ENCODE data around the gene DOK5. TPM values are rescaled to one million over a fixed set of nuclear protein-coding genes. Genes with fewer than 3 reads are reported as not detected.

The DOK5 gene
- total RNA-seq, 4 donors from 2014 or later, result 0.55 to 48.6 (median 1.3) TPM; not detected in 1

DNA sequence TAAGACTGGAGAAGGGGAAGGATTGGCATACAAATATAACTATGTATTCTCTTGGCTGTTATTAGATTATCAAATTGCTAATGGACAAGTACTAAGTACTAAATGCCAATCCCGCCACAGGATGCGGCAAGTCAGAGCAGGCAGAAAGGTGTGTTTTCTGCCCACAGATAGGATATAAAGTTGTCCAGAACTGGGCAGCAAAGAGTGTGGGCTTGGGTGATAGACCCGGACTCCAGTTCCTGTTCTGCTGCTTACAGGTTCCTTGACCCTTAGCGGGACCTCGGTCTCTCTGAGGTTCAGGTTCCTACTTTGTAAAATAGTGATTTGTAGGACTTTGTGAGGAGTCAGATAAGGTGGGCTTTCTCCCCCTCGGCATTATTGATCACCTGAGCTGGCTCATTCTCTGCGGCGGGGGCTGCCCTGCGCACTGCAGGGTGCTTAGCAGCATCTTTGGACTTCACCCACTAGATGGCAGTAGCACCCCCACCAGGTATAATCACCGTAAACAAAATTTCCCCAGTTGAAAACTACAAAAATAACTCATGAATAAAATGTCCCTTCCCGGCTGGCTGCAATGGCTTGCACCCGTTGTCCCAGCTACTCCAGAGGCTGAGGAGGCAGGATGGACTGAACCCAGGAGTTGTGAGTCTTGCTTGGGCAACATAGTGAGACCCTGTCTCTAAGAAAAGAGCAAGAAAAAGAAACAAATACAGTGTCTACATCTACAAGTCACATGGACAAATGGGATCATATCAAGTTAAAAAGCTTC, 193.1 kb downstream of the DOK5 start:
- H3K36me3 ChIP-seq, result no peaks in the 10 kb centered on the region
- H3K4me1 ChIP-seq, result no peaks in the 10 kb centered on the region
- peak; percentile 10 for DNase-seq
- TF ChIP-seq CTCF (IDR thresholded peaks at IDR 0.05) (peak in 4 of 5 experiments; percentile 22 to 63 (median 52)), EP300 (IDR thresholded peaks at IDR 0.05; ENCODE audit: low read depth) (no peak), POLR2A (IDR thresholded peaks at IDR 0.05) (no peak), POLR2AphosphoS5 (IDR thresholded peaks at IDR 0.05) (no peak)
- H3K9me3 ChIP-seq, result no peaks in the 10 kb centered on the region
- no peaks in the 10 kb centered on the region for H3K27me3 ChIP-seq
- H3K27ac ChIP-seq, result no peak overlapping the region
- intact Hi-C loops (cut with DNase I; ENCODE audit: low total_unique reads), result no loop called here
- WGBS, 2 donors (ENCODE audit: low coverage in 1 of 2), result 21 to 37% methylated on average over 10 to 12 of the region's 12 CpGs
- in situ Hi-C loops (cut with MboI; ENCODE audit: low pct_ligation_motif_present in 1 of 4, low pct_unique_long_range_greater_than_20kb in 1 of 4, low sequenced_read_pairs in 3 of 4), result no loop called here
- no peak overlapping the region for H3K4me3 ChIP-seq

GRCh38 chr20:54669040-54669363, 193.6 kb downstream of the DOK5 start:
- Histone ChIP-seq H3K36me3 (no peaks in the 10 kb centered on the region), H3K9me3 (no peaks in the 10 kb centered on the region), H3K4me3 (no peak overlapping the region), H3K27ac (no peak overlapping the region), H3K27me3 (no peaks in the 10 kb centered on the region), H3K4me1 (no peaks in the 10 kb centered on the region)
- intact Hi-C loops (cut with DNase I; ENCODE audit: low total_unique reads), result no loop called here
- no peak for DNase-seq
- no peak for TF ChIP-seq POLR2A (IDR thresholded peaks at IDR 0.05)
- TF ChIP-seq CTCF (IDR thresholded peaks at IDR 0.05), result no peak
- TF ChIP-seq EP300 (IDR thresholded peaks at IDR 0.05; ENCODE audit: low read depth), result no peak
- TF ChIP-seq POLR2AphosphoS5 (IDR thresholded peaks at IDR 0.05), result no peak
- 48 to 51% methylated on average over 2 to 4 of the region's 4 CpGs for WGBS, 2 donors (ENCODE audit: low coverage in 1 of 2)
- in situ Hi-C loops (cut with MboI; ENCODE audit: low pct_ligation_motif_present in 1 of 4, low pct_unique_long_range_greater_than_20kb in 1 of 4, low sequenced_read_pairs in 3 of 4), result no loop called here

GRCh38 chr20:54678253-54678652, 202.9 kb downstream of the DOK5 start:
- intact Hi-C loops (cut with DNase I; ENCODE audit: low total_unique reads), result no loop called here
- in situ Hi-C loops (cut with MboI; ENCODE audit: low pct_ligation_motif_present in 1 of 4, low pct_unique_long_range_greater_than_20kb in 1 of 4, low sequenced_read_pairs in 3 of 4), result no loop called here
- Histone ChIP-seq H3K27ac (no peak overlapping the region), H3K36me3 (no peaks in the 10 kb centered on the region), H3K9me3 (no peaks in the 10 kb centered on the region), H3K4me3 (no peak overlapping the region), H3K4me1 (peaks cover 0 to 14% (median 6%) of the 10 kb centered on the region in 4 donors), H3K27me3 (peaks cover 11% of the 10 kb centered on the region)
- TF ChIP-seq POLR2AphosphoS5 (IDR thresholded peaks at IDR 0.05) (no peak), EP300 (IDR thresholded peaks at IDR 0.05; ENCODE audit: low read depth) (no peak), POLR2A (IDR thresholded peaks at IDR 0.05) (no peak), CTCF (IDR thresholded peaks at IDR 0.05) (no peak)
- 45 to 80% methylated on average over 1 of the region's 1 CpG for WGBS, 2 donors (ENCODE audit: low coverage in 1 of 2)
- no peak for DNase-seq

DNA sequence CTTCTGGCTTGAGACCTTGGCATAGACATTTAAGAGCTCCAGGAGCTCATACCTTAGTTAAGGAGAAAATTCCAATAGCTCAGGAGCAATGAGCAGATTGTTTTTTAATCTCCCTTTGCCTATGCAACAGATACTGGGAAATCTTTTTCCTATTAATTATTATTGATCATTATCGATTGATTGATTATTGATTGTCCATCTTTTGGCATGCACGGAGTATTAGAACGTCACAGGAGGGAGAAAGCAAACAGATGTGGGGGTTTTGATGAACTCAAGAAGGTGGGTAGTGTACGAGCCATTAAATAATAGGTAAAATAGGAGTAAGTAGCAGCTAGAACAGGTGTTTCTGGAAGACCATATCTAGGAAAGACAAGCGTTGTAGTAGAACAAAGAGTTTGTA, 205.0 kb downstream of the DOK5 start:
- no peak for DNase-seq
- Histone ChIP-seq H3K4me3 (no peak overlapping the region), H3K4me1 (peaks cover 0 to 14% (median 6%) of the 10 kb centered on the region in 4 donors), H3K27me3 (peaks cover 5% of the 10 kb centered on the region), H3K9me3 (no peaks in the 10 kb centered on the region), H3K36me3 (no peaks in the 10 kb centered on the region), H3K27ac (no peak overlapping the region)
- 26 to 38% methylated on average over 5 of the region's 5 CpGs for WGBS, 2 donors (ENCODE audit: low coverage in 1 of 2)
- in situ Hi-C loops (cut with MboI; ENCODE audit: low pct_ligation_motif_present in 1 of 4, low pct_unique_long_range_greater_than_20kb in 1 of 4, low sequenced_read_pairs in 3 of 4), result no loop called here
- intact Hi-C loops (cut with DNase I; ENCODE audit: low total_unique reads), result no loop called here
- TF ChIP-seq POLR2A (IDR thresholded peaks at IDR 0.05) (no peak), CTCF (IDR thresholded peaks at IDR 0.05) (no peak), POLR2AphosphoS5 (IDR thresholded peaks at IDR 0.05) (no peak), EP300 (IDR thresholded peaks at IDR 0.05; ENCODE audit: low read depth) (no peak)
